ENCODE results near the gene CAMK4.

Gene CAMK4

DNA sequence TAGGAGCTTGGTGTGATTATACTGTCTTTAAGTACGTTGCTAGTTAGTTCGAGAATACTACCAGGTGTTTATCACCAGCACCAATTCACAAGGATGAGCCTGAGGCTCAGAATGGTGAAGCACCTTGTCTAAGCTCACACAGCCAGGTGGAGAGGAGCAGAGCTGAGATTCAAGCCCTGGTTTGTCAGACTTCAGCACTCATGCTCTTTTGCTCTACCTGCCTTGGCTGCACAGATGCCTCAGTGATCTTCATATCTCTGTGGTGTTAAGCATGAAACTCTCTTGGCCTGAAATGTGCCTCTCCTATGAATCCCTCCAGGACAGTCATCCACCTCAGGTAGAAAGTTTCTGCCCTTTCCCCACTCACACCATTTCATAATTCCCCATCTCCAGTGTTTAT is 12.2 kb downstream of the CAMK4 start:
- H3K36me3 Mint-ChIP-seq (ENCODE audit: low read depth), result peaks cover 30% of the 10 kb centered on the region
- H3K27me3 Mint-ChIP-seq (ENCODE audit: low read depth), result no peaks in the 10 kb centered on the region
- no peak for DNase-seq (ENCODE audit: low spot score)
- no peaks in the 10 kb centered on the region for H3K9me3 Mint-ChIP-seq
- peaks cover 73% of the 10 kb centered on the region for H3K4me1 Mint-ChIP-seq (ENCODE audit: low read depth)
- peak overlapping the region; percentile 63 for H3K4me3 Mint-ChIP-seq
- H3K27ac Mint-ChIP-seq, result peak overlapping the region; percentile 90

DNA sequence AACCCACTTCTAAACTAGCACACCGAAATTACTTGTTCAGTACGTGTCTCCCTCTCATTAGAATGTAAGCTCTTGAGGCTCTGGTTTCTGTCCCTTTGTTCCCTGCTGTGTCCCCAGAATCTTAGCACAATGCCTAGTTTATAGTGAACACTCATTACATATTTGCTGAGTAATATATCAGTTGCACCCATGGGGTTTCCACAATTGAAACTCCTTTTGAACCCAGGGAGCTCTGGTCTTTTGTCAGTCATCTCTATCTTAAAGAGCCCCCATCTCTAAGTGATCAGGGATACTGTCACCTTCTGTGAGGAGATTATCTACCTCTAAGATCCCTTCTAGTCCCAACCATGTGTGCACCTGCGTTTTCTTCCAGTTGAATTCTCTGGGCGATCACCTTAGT is 12.8 kb downstream of the CAMK4 start:
- DNase-seq (ENCODE audit: low spot score), result no peak
- no peaks in the 10 kb centered on the region for H3K27me3 Mint-ChIP-seq (ENCODE audit: low read depth)
- no peaks in the 10 kb centered on the region for H3K9me3 Mint-ChIP-seq
- peaks cover 73% of the 10 kb centered on the region for H3K4me1 Mint-ChIP-seq (ENCODE audit: low read depth)
- H3K36me3 Mint-ChIP-seq (ENCODE audit: low read depth), result peaks cover 35% of the 10 kb centered on the region
- peak overlapping the region; percentile 63 for H3K4me3 Mint-ChIP-seq
- peak overlapping the region; percentile 90 for H3K27ac Mint-ChIP-seq

DNA sequence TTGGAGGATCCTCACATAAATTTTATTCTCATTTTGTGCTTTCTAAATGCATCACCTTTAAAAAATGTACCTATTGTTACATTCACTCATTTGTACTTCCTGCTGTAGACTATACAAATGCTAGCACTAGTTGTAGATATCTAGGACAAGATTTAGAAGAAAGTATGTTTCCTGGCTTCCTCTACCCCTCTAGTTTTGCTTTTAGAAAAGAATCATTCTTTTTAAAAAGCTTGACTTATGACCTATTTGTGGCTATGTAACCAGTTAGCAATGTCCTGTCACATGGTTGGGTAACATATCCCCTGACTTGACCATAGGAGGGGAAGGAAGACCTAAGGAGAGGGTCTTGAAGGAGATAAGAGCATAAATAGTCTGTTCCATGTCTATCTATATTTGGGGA is 13.3 kb downstream of the CAMK4 start:
- Mint-ChIP-seq H3K9me3 (no peaks in the 10 kb centered on the region), H3K4me3 (peak overlapping the region; percentile 63), H3K27ac (peak overlapping the region; percentile 90), H3K4me1 (ENCODE audit: low read depth) (peaks cover 73% of the 10 kb centered on the region), H3K27me3 (ENCODE audit: low read depth) (no peaks in the 10 kb centered on the region), H3K36me3 (ENCODE audit: low read depth) (peaks cover 38% of the 10 kb centered on the region)
- DNase-seq (ENCODE audit: low spot score), result no peak

DNA sequence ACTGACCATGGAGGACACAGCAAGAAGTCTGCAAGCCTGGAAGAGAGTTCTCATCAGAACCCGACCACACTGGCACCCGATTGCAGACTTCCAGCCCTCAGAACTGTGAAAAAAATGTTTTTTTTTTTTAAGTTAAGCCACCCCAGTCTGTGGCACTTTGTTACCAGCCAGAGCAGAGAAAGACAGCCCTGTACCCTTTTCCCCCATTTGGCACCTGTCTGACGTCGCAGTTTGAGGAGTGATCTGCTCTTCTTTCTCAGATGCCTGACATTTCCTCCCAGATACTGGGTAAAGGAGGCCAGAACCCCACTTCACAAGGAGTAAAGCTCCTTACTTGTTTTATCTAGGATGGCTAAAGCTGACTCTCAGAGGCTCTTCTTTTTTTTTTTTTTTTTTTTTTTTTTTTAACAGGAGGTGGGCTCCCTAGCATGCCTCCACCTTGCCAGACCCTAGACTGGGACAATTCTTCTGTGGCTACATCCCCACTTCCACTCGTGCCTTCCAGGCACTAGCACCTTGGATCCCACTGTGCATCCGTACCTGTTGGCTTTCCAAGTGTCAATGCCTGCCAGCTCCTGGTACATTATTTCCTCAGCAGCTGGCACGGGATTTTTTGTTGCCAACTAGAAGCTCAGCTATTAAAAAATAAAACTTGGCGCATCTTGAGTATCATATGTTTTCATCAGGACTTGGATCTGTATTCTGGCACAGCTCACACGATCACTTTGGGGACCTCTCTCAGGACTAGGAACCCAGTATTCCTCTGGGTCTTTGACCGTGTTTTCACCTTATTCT is 14.4 kb downstream of the CAMK4 start:
- no peaks in the 10 kb centered on the region for H3K9me3 Mint-ChIP-seq
- no peaks in the 10 kb centered on the region for H3K27me3 Mint-ChIP-seq (ENCODE audit: low read depth)
- H3K4me1 Mint-ChIP-seq (ENCODE audit: low read depth), result peaks cover 74% of the 10 kb centered on the region
- peak overlapping the region; percentile 63 for H3K4me3 Mint-ChIP-seq
- peak overlapping the region; percentile 90 for H3K27ac Mint-ChIP-seq
- H3K36me3 Mint-ChIP-seq (ENCODE audit: low read depth), result peaks cover 45% of the 10 kb centered on the region
- DNase-seq (ENCODE audit: low spot score), result no peak

DNA sequence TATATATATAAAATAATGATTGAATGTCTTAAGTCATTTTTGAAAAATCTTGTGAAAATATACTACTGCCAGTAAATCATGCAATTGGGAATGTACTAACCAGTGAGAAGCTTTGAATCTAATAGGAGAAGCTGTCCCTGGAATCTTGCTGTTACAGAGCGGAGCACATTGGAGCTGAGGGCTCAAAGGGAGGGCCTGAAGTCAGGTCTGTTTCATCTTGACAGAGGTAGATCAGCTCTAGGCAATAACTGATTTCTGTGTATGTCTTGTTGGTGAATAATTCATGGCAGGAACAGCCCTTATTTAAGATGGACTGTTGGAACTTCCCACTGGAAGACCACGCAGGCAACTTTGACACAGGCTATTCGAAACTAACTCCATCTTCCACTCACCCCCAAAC is 17.5 kb downstream of the CAMK4 start:
- DNase-seq (ENCODE audit: low spot score), result no peak
- no peaks in the 10 kb centered on the region for H3K27me3 Mint-ChIP-seq (ENCODE audit: low read depth)
- no peaks in the 10 kb centered on the region for H3K9me3 Mint-ChIP-seq
- peaks cover 50% of the 10 kb centered on the region for H3K36me3 Mint-ChIP-seq (ENCODE audit: low read depth)
- no peak overlapping the region for H3K27ac Mint-ChIP-seq
- H3K4me3 Mint-ChIP-seq, result no peak overlapping the region
- H3K4me1 Mint-ChIP-seq (ENCODE audit: low read depth), result peaks cover 62% of the 10 kb centered on the region

DNA sequence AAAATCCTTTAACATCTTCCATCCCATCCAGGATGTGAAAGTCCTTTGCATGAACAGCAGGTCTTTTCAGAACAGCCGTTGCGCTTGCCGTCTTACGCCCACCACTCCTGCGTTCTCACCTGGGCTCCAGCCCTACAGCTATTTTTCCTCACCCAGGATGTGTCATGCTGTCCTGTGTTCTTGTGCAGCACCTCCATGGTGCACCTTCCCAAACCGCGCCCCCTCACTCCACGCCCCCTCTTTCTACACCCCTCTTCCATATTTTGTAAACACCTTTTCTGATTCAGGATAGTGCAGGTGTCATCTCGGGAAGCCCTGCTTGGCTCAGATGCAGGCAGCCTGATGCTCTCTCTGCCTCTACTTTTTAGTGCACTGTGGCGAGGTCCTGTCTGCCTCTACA is 18.4 kb downstream of the CAMK4 start:
- no peak overlapping the region for H3K27ac Mint-ChIP-seq
- no peaks in the 10 kb centered on the region for H3K27me3 Mint-ChIP-seq (ENCODE audit: low read depth)
- DNase-seq (ENCODE audit: low spot score), result no peak
- H3K4me3 Mint-ChIP-seq, result no peak overlapping the region
- no peaks in the 10 kb centered on the region for H3K9me3 Mint-ChIP-seq
- H3K4me1 Mint-ChIP-seq (ENCODE audit: low read depth), result peaks cover 56% of the 10 kb centered on the region
- H3K36me3 Mint-ChIP-seq (ENCODE audit: low read depth), result peaks cover 42% of the 10 kb centered on the region

DNA sequence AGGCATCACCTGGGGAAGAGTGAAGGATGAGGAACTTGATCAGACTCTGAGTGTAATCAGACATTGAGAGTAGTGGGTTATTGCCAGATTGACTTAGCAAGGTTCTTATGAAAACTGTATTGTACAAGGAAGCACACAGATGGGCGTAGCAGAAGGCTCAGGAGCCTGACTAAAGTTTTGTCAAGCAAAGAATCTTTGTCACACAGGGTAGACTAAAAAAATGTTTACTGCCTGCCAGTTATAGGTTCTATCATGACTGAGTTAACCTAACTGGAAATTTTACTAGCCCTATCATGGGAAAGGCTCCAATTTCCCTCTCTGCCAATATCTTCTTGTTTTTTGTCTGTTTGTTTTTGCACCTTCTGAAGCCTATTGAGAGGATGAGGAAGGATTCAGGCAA is 19.1 kb downstream of the CAMK4 start:
- H3K4me3 Mint-ChIP-seq, result no peak overlapping the region
- no peak overlapping the region for H3K27ac Mint-ChIP-seq
- no peaks in the 10 kb centered on the region for H3K27me3 Mint-ChIP-seq (ENCODE audit: low read depth)
- peaks cover 45% of the 10 kb centered on the region for H3K36me3 Mint-ChIP-seq (ENCODE audit: low read depth)
- H3K4me1 Mint-ChIP-seq (ENCODE audit: low read depth), result peaks cover 55% of the 10 kb centered on the region
- no peaks in the 10 kb centered on the region for H3K9me3 Mint-ChIP-seq
- no peak for DNase-seq (ENCODE audit: low spot score)

DNA sequence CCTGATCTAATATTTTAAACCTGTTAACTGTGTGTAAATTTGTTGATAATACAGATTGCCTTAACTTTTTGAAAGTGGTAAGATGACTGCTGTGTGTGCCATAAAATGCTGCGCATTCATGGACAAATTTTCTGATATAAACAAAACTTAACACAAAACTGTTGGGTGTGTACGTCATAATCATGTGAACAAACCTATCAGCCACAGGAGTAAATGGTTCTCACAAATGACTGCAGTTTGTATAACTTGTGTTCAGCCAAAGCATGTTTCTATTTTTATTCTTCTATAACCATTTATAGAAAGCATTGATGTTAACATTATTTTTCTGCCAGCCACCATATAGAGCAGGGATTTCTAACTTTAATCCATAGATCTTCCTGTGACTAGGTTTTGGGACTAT is 21.5 kb downstream of the CAMK4 start:
- Mint-ChIP-seq H3K4me1 (ENCODE audit: low read depth) (peaks cover 55% of the 10 kb centered on the region), H3K4me3 (peak overlapping the region; percentile 33), H3K27ac (peak overlapping the region; percentile 34), H3K36me3 (ENCODE audit: low read depth) (peaks cover 42% of the 10 kb centered on the region), H3K9me3 (no peaks in the 10 kb centered on the region), H3K27me3 (ENCODE audit: low read depth) (no peaks in the 10 kb centered on the region)
- DNase-seq (ENCODE audit: low spot score), result no peak

DNA sequence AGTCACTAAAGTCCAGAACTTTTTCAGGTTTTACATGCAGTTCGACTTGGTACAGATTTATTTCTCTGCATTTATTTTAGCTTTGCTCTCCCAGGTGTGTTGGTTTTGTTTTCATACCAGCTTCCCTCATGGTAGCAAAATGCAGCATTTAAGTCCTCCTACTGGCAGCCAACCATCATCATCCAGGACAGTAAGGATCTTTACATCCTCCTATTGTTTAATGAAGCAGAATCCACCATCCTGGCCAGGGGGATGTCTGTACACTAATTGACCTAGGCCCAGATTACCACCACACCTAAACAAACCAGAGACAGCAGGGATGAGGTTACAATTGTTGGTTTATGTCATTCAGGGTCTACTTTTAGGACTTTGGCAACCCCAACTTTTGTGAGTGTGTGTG is 22.3 kb downstream of the CAMK4 start:
- H3K9me3 Mint-ChIP-seq, result no peaks in the 10 kb centered on the region
- no peak overlapping the region for H3K4me3 Mint-ChIP-seq
- peaks cover 47% of the 10 kb centered on the region for H3K36me3 Mint-ChIP-seq (ENCODE audit: low read depth)
- no peaks in the 10 kb centered on the region for H3K27me3 Mint-ChIP-seq (ENCODE audit: low read depth)
- no peak overlapping the region for H3K27ac Mint-ChIP-seq
- no peak for DNase-seq (ENCODE audit: low spot score)
- peaks cover 60% of the 10 kb centered on the region for H3K4me1 Mint-ChIP-seq (ENCODE audit: low read depth)

DNA sequence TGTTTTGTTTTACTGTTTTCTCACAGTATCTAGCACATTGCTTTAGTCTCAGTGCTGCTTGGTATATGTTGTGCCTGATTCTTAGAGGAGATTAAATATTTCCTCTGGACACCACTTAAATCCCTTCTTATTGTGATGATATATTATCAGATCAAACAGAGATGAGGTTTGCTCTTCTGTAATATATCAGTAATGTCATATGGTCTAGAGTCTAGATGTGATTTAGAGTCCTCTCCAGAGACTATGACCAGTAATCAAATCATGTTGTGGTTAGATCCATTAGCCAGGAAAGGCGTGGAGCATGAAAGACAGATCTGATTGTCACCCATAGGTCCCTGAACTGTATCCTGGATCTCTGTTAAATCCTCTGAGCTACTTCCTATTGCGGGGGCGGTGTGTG is 24.4 kb downstream of the CAMK4 start:
- peak overlapping the region; percentile 6 for H3K4me3 Mint-ChIP-seq

DNA sequence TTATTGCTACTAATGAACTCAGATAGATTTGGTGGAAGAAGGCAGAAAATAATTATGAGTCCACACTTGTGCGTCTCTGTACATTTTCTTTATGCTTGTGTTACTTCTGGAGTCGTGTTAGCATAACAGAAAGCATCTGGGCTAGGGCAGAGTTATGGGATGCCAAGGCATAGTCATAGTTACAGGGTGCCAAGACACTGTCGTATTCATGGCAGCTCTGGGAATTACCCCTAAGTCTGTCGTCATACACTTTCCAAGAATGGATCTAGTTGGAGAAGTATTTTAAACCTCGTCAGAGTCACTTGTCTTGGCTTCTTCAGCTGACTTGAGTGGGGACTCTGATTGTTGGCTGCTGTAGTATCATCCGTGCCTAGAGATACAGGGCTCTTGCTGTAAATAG is 27.7 kb downstream of the CAMK4 start:
- no peak for DNase-seq (ENCODE audit: low spot score)
- no peak overlapping the region for H3K4me3 Mint-ChIP-seq
- peak overlapping the region; percentile 4 for H3K27ac Mint-ChIP-seq
- peaks cover 2% of the 10 kb centered on the region for H3K9me3 Mint-ChIP-seq
- peaks cover 33% of the 10 kb centered on the region for H3K36me3 Mint-ChIP-seq (ENCODE audit: low read depth)
- H3K4me1 Mint-ChIP-seq (ENCODE audit: low read depth), result peaks cover 73% of the 10 kb centered on the region
- H3K27me3 Mint-ChIP-seq (ENCODE audit: low read depth), result no peaks in the 10 kb centered on the region

More for the DNA sequence above, 24.4 kb downstream of the CAMK4 start:
- peaks cover 64% of the 10 kb centered on the region for H3K4me1 Mint-ChIP-seq (ENCODE audit: low read depth)
- no peak overlapping the region for H3K27ac Mint-ChIP-seq
- H3K9me3 Mint-ChIP-seq, result no peaks in the 10 kb centered on the region
- peaks cover 38% of the 10 kb centered on the region for H3K36me3 Mint-ChIP-seq (ENCODE audit: low read depth)
- no peaks in the 10 kb centered on the region for H3K27me3 Mint-ChIP-seq (ENCODE audit: low read depth)
- DNase-seq (ENCODE audit: low spot score), result no peak

DNA sequence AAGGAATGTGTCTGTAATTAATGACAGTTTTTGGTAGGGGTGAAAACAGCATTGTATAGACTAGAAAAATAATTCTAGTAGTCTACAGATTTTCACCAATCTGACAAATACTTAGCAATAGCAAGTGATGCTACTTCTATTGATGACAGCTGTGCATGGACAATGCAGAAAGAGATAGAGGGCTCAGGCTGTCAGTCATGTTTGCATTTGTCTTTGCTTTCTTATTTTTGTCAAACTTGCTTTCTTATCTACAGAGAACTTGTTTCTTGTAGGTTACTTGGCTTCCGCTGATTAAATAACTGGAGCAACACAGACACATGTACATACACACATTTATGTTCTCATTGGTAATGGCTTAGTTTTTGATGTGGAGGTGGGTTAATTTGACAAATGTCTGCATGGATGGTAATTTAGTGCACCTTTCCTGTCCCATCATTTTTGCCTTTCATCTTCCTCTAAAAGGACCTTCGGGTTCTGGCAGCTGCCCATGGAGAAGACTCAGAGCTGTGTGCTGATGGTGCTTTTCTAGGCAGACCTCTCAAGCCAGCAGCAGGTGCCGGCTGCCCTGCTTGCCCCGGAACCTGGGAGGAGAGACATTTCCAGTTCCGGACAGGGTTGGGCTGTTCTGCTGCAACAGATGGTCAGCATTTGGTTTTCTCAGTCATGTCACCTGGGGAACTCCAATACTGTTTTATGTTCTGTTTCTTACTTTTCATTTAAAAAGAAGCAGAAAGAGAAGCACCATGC is 28.8 kb downstream of the CAMK4 start:
- peaks cover 38% of the 10 kb centered on the region for H3K36me3 Mint-ChIP-seq (ENCODE audit: low read depth)
- H3K4me3 Mint-ChIP-seq, result peak overlapping the region; percentile 33
- no peaks in the 10 kb centered on the region for H3K27me3 Mint-ChIP-seq (ENCODE audit: low read depth)
- H3K4me1 Mint-ChIP-seq (ENCODE audit: low read depth), result peaks cover 70% of the 10 kb centered on the region
- peaks cover 5% of the 10 kb centered on the region for H3K9me3 Mint-ChIP-seq
- H3K27ac Mint-ChIP-seq, result peak overlapping the region; percentile 47
- no peak for DNase-seq (ENCODE audit: low spot score)

DNA sequence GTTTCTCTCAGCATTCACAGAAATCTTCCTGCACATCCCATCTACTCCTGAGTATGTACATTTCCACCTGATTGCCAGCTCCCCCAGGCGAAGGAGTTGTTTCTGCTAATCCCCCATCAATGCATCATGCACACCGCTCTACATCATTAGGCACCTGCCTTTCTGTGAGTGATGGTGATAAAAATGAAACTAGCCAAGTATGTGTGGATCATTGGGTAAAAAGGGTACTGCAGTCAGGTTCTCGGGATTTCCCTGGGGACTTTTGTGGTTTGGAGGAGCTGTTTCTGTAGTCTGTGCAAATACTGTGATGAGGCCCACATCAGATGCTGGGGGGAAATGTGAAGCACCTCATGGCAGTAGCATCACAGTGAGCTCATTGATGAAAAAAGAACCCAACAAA is 30.4 kb downstream of the CAMK4 start:
- no peaks in the 10 kb centered on the region for H3K27me3 Mint-ChIP-seq (ENCODE audit: low read depth)
- H3K4me3 Mint-ChIP-seq, result peak overlapping the region; percentile 39
- H3K36me3 Mint-ChIP-seq (ENCODE audit: low read depth), result peaks cover 40% of the 10 kb centered on the region
- peaks cover 5% of the 10 kb centered on the region for H3K9me3 Mint-ChIP-seq
- H3K27ac Mint-ChIP-seq, result peak overlapping the region; percentile 77
- H3K4me1 Mint-ChIP-seq (ENCODE audit: low read depth), result peaks cover 65% of the 10 kb centered on the region
- peak; percentile 89 for DNase-seq (ENCODE audit: low spot score)

DNA sequence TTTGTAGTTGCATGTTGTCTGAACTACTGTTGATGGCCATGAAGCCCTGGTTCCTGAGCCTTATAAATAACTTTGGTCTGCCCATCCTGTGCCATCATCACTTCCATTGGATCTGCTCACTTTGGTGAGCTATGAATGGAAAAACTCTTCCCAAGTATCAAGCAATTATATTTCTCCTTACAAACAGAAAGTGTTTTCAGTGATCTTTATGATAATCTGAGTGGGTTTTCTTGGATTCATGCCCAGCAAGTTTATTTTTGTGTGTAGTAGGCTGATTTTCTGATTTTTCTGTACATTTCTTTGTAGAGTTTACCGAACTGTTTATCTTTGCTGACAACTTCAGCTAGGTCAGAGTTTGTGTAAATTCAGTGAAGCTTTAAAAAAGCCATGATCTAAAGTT is 31.0 kb downstream of the CAMK4 start:
- Mint-ChIP-seq H3K4me3 (peak overlapping the region; percentile 39), H3K4me1 (ENCODE audit: low read depth) (peaks cover 63% of the 10 kb centered on the region), H3K27me3 (ENCODE audit: low read depth) (no peaks in the 10 kb centered on the region), H3K36me3 (ENCODE audit: low read depth) (peaks cover 40% of the 10 kb centered on the region), H3K27ac (peak overlapping the region; percentile 60), H3K9me3 (peaks cover 5% of the 10 kb centered on the region)
- no peak for DNase-seq (ENCODE audit: low spot score)
